Neural progenitor cell (in vitro differentiated cells): Measurements from ENCODE around the gene KDM4B. TPM values are rescaled to one million over a fixed set of nuclear protein-coding genes. Genes with fewer than 3 reads are reported as not detected.
A peak's percentile ranks its signal among the peaks of the same experiment; 100 is the strongest.

Experiments used
- DNase-seq: peaks from one replicate; pipeline ENCODE4 v3.0.0-alpha.2; 2016; ENCODE audit warnings: low spot score
- H2AFZ ChIP-seq: fragments of 200-600 bp; sonication (generic); replicated peaks from 2 replicates; pipeline ENCODE4 v1.6.1; 2016; ENCODE audit warnings: antibody characterized with exemption
- H3F3A ChIP-seq: fragments of 200-600 bp; sonication (generic); 2 replicates; pipeline ENCODE4 v1.6.1; 2016; ENCODE audit warnings: antibody characterized with exemption, low read depth
- H3K27ac ChIP-seq: fragments of 200-600 bp; sonication (generic); 2 replicates; pipeline ENCODE4 v1.5.1; 2016; ENCODE audit warnings: mild to moderate bottlenecking
- H3K27me3 ChIP-seq: fragments of 200-600 bp; sonication (generic); 2 replicates; pipeline ENCODE4 v1.6.1; 2016; ENCODE audit warnings: mild to moderate bottlenecking, moderate library complexity
- H3K36me3 ChIP-seq: fragments of 200-600 bp; sonication (generic); 2 replicates; pipeline ENCODE4 v1.5.1; 2016
- H3K4me1 ChIP-seq: fragments of 200-600 bp; sonication (generic); 2 replicates; pipeline ENCODE4 v1.6.1; 2016; ENCODE audit warnings: mixed run types
- H3K4me2 ChIP-seq: fragments of 200-600 bp; sonication (generic); 2 replicates; pipeline ENCODE4 v1.6.1; 2016
- H3K4me3 ChIP-seq: fragments of 200-600 bp; sonication (generic); 2 replicates; pipeline ENCODE4 v1.5.1; 2016
- H3K79me2 ChIP-seq: fragments of 200-600 bp; sonication (generic); 2 replicates; pipeline ENCODE4 v1.6.1; 2016; ENCODE audit warnings: low read depth
- H3K9ac ChIP-seq: fragments of 200-600 bp; sonication (generic); 2 replicates; pipeline ENCODE4 v1.6.1; 2016
- H3K9me3 ChIP-seq: fragments of 200-600 bp; sonication (generic); 2 replicates; pipeline ENCODE4 v1.5.1; 2016; ENCODE audit warnings: low read depth
- H4K20me1 ChIP-seq: fragments of 200-600 bp; sonication (generic); 2 replicates; pipeline ENCODE4 v1.6.1; 2016; ENCODE audit warnings: low read depth
- H3K27ac Mint-ChIP-seq: 3 replicates; pipeline ENCODE4 v1.8.0; 2021; ENCODE audit warnings: mixed read lengths
- H3K27me3 Mint-ChIP-seq: 2 replicates; pipeline ENCODE4 v1.8.0; 2022; ENCODE audit warnings: low read depth, mild to moderate bottlenecking, inconsistent platforms, moderate library complexity, mixed read lengths; ENCODE audit not compliant: insufficient read depth
- H3K36me3 Mint-ChIP-seq: 3 replicates; pipeline ENCODE4 v1.8.0; 2021; ENCODE audit warnings: mixed read lengths
- H3K4me1 Mint-ChIP-seq: 3 replicates; pipeline ENCODE4 v1.8.0; 2021; ENCODE audit warnings: mixed read lengths
- H3K4me3 Mint-ChIP-seq: 3 replicates; pipeline ENCODE4 v1.8.0; 2021; ENCODE audit warnings: mild to moderate bottlenecking, moderate library complexity, mixed read lengths
- H3K9me3 Mint-ChIP-seq: 3 replicates; pipeline ENCODE4 v1.8.0; 2020; ENCODE audit warnings: mixed read lengths
- EZH2 ChIP-seq: fragments of 200-600 bp; sonication (generic); IDR thresholded peaks from 2 replicates; pipeline ENCODE4 v1.6.1; 2017; ENCODE audit warnings: antibody characterized with exemption, mild to moderate bottlenecking, moderate library complexity
- EZH2phosphoT487 ChIP-seq: fragments of 200-600 bp; sonication (generic); IDR thresholded peaks from 2 replicates; pipeline ENCODE4 v1.6.1; 2017; ENCODE audit warnings: antibody characterized with exemption
- total RNA-seq: library from RNA; depleted of rRNA; stranded (reverse); fragments of >200 nt; gene quantifications from 2 replicates; pipeline ENCODE4 v1.2.3, GENCODE V29; 2015; ENCODE audit warnings: low replicate concordance
- TF ChIP-seq, protein P1 (sequence below): fragments of 200-600 bp; sonication (generic); IDR thresholded peaks from 2 replicates; pipeline ENCODE4 v1.5.1; 2017; ENCODE audit warnings: antibody characterized with exemption, mild to moderate bottlenecking

KDM4B gene
- total RNA-seq, 1 donor from 2014 or later = 16.0 TPM

DNA sequence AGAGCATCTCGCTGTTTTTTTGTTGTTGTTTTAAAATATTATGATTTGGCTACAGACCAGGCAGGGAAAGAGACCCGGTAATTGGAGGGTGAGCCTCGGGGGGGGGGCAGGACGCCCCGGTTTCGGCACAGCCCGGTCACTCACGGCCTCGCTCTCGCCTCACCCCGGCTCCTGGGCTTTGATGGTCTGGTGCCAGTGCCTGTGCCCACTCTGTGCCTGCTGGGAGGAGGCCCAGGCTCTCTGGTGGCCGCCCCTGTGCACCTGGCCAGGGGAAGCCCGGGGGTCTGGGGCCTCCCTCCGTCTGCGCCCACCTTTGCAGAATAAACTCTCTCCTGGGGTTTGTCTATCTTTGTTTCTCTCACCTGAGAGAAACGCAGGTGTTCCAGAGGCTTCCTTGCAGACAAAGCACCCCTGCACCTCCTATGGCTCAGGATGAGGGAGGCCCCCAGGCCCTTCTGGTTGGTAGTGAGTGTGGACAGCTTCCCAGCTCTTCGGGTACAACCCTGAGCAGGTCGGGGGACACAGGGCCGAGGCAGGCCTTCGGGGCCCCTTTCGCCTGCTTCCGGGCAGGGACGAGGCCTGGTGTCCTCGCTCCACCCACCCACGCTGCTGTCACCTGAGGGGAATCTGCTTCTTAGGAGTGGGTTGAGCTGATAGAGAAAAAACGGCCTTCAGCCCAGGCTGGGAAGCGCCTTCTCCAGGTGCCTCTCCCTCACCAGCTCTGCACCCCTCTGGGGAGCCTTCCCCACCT is 183.3 kb downstream of the KDM4B start:
- Histone ChIP-seq H3F3A (peaks cover 25% of the 10 kb centered on the region), H3K27me3 (no peaks in the 10 kb centered on the region), H3K36me3 (no peaks in the 10 kb centered on the region), H3K9ac (no peak overlapping the region), H4K20me1 (no peaks in the 10 kb centered on the region), H3K79me2 (no peaks in the 10 kb centered on the region), H3K4me3 (no peak overlapping the region), H3K9me3 (no peaks in the 10 kb centered on the region), H3K4me1 (peaks cover 43% of the 10 kb centered on the region), H2AFZ (no peak overlapping the region), H3K4me2 (no peak overlapping the region), H3K27ac (no peak overlapping the region)
- no peak for DNase-seq
- Mint-ChIP-seq H3K4me3 (no peak overlapping the region), H3K9me3 (no peaks in the 10 kb centered on the region), H3K27ac (no peak overlapping the region), H3K27me3 (peaks cover 20% of the 10 kb centered on the region), H3K4me1 (peaks cover 20% of the 10 kb centered on the region), H3K36me3 (peaks cover 8% of the 10 kb centered on the region)
- TF ChIP-seq EZH2phosphoT487 (no peak), EZH2 (no peak)
- TF ChIP-seq, protein P1, sequence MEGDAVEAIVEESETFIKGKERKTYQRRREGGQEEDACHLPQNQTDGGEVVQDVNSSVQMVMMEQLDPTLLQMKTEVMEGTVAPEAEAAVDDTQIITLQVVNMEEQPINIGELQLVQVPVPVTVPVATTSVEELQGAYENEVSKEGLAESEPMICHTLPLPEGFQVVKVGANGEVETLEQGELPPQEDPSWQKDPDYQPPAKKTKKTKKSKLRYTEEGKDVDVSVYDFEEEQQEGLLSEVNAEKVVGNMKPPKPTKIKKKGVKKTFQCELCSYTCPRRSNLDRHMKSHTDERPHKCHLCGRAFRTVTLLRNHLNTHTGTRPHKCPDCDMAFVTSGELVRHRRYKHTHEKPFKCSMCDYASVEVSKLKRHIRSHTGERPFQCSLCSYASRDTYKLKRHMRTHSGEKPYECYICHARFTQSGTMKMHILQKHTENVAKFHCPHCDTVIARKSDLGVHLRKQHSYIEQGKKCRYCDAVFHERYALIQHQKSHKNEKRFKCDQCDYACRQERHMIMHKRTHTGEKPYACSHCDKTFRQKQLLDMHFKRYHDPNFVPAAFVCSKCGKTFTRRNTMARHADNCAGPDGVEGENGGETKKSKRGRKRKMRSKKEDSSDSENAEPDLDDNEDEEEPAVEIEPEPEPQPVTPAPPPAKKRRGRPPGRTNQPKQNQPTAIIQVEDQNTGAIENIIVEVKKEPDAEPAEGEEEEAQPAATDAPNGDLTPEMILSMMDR = no peak

DNA sequence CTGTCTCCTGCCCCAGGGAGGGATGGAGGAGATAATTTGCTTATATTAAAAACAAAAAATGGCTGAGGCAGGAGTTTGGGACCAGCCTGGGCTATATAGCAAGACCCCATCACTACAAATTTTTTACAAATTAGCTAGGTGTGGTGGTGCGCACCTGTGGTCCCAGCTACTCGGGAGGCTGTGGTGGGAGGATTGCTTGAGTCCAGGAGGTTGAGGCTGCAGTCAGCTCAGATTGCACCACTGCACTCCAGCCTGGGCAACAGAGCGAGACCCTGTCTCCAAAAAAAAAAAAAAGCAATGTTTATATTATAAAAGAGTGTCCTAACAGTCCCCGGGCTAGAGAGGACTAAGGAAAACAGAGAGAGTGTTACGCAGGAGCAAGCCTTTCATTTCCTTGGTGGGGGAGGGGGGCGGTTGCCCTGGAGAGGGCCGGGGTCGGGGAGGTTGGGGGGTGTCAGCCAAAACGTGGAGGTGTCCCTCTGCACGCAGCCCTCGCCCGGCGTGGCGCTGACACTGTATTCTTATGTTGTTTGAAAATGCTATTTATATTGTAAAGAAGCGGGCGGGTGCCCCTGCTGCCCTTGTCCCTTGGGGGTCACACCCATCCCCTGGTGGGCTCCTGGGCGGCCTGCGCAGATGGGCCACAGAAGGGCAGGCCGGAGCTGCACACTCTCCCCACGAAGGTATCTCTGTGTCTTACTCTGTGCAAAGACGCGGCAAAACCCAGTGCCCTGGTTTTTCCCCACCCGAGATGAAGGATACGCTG is 184.0 kb downstream of the KDM4B start:
- no peak overlapping the region for H3K27ac ChIP-seq
- no peaks in the 10 kb centered on the region for H3K79me2 ChIP-seq
- Mint-ChIP-seq H3K4me3 (no peak overlapping the region), H3K27me3 (peaks cover 20% of the 10 kb centered on the region), H3K36me3 (peaks cover 10% of the 10 kb centered on the region), H3K4me1 (peaks cover 20% of the 10 kb centered on the region), H3K27ac (peak overlapping the region; percentile 87), H3K9me3 (peaks cover 4% of the 10 kb centered on the region)
- no peak overlapping the region for H2AFZ ChIP-seq
- no peak overlapping the region for H3K4me3 ChIP-seq
- no peaks in the 10 kb centered on the region for H3K9me3 ChIP-seq
- no peak overlapping the region for H3K9ac ChIP-seq
- no peaks in the 10 kb centered on the region for H3K27me3 ChIP-seq
- no peaks in the 10 kb centered on the region for H4K20me1 ChIP-seq
- H3K4me2 ChIP-seq = no peak overlapping the region
- H3K4me1 ChIP-seq = peaks cover 43% of the 10 kb centered on the region
- H3F3A ChIP-seq = peaks cover 25% of the 10 kb centered on the region
- DNase-seq = no peak
- no peak for TF ChIP-seq EZH2phosphoT487
- TF ChIP-seq, protein P1 = no peak
- TF ChIP-seq EZH2 = no peak
- no peaks in the 10 kb centered on the region for H3K36me3 ChIP-seq

- Histone ChIP-seq H3K4me1 (peaks cover 43% of the 10 kb centered on the region), H2AFZ (no peak overlapping the region), H3K27me3 (no peaks in the 10 kb centered on the region), H3K27ac (no peak overlapping the region), H3K9me3 (no peaks in the 10 kb centered on the region), H3K79me2 (no peaks in the 10 kb centered on the region), H3K4me3 (no peak overlapping the region), H3F3A (peaks cover 27% of the 10 kb centered on the region), H3K9ac (no peak overlapping the region), H3K4me2 (no peak overlapping the region), H4K20me1 (no peaks in the 10 kb centered on the region), H3K36me3 (no peaks in the 10 kb centered on the region)
- no peak overlapping the region for H3K4me3 Mint-ChIP-seq
- TF ChIP-seq EZH2 (no peak), EZH2phosphoT487 (no peak)
- TF ChIP-seq, protein P1 = no peak
- H3K9me3 Mint-ChIP-seq = peaks cover 7% of the 10 kb centered on the region
- H3K36me3 Mint-ChIP-seq = peaks cover 11% of the 10 kb centered on the region
- peaks cover 20% of the 10 kb centered on the region for H3K27me3 Mint-ChIP-seq
- no peak overlapping the region for H3K27ac Mint-ChIP-seq
- DNase-seq = no peak
- H3K4me1 Mint-ChIP-seq = peaks cover 22% of the 10 kb centered on the region
These were observed 184.8 kb downstream of the KDM4B start for GRCh38 chr19:5153601-5154128.
